GM13977 (cell line): ENCODE data around the gene COX4I2.
"Not testable (repeated sequence)": the region's sequence is repeated elsewhere in the genome, so short reads cannot be mapped to it uniquely, and the experiment has no call there.

ENCODE experiments used
- DNase-seq: peaks from one replicate; pipeline ENCODE4 v3.0.0; 2012; ENCODE audit warnings: low spot score
- CTCF ChIP-seq: IDR thresholded peaks from 2 replicates; pipeline ENCODE4 v1.5.1; 2012; ENCODE audit warnings: mild to moderate bottlenecking, control low read depth; ENCODE audit not compliant: insufficient read depth; ENCODE audit errors: extremely low read depth, missing control alignments
- in situ Hi-C: fragments of 300-500 bp; cut with MboI; formaldehyde crosslinking; loops from one replicate; pipeline ENCODE4 v1.12.0; 2022; ENCODE audit warnings: low sequenced_read_pairs, low pct_unique_long_range_greater_than_20kb, mixed read lengths, inconsistent platforms; ENCODE audit not compliant: unreplicated experiment

Gene COX4I2

GRCh38 chr20:31595654-31596411 lies 41.9 kb upstream of the COX4I2 start:
- no peak for TF ChIP-seq CTCF
- in situ Hi-C loops = no loop called here
- no peak for DNase-seq

- DNase-seq, in situ Hi-C loops: not testable (repeated sequence)
Observed at GRCh38 chr20:31596412-31596715, 41.3 kb upstream of the COX4I2 start.

- no peak for DNase-seq
- TF ChIP-seq CTCF = no peak
- in situ Hi-C loops = no loop called here
Observed at GRCh38 chr20:31596831-31597480, 40.8 kb upstream of the COX4I2 start.

- in situ Hi-C loops = no loop called here
- no peak for TF ChIP-seq CTCF
- DNase-seq = no peak
Observed at GRCh38 chr20:31597481-31597855, 40.2 kb upstream of the COX4I2 start.

GRCh38 chr20:31602431-31602778 lies 35.3 kb upstream of the COX4I2 start:
- in situ Hi-C loops = no loop called here
- TF ChIP-seq CTCF = no peak
- DNase-seq = peak; percentile 11

GRCh38 chr20:31602779-31603441 lies 34.8 kb upstream of the COX4I2 start:
- peak; percentile 85 for DNase-seq
- in situ Hi-C loops = no loop called here
- no peak for TF ChIP-seq CTCF
